ENCODE measurements around the gene FA2H.
"Not testable (repeated sequence)": the region's sequence is repeated elsewhere in the genome, so short reads cannot be mapped to it uniquely, and the experiment has no call there.

FA2H gene, protein sequence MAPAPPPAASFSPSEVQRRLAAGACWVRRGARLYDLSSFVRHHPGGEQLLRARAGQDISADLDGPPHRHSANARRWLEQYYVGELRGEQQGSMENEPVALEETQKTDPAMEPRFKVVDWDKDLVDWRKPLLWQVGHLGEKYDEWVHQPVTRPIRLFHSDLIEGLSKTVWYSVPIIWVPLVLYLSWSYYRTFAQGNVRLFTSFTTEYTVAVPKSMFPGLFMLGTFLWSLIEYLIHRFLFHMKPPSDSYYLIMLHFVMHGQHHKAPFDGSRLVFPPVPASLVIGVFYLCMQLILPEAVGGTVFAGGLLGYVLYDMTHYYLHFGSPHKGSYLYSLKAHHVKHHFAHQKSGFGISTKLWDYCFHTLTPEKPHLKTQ

GRCh38 chr16:74774223-74775139 lies at the start of gene FA2H:
TSS of gene FA2H (minus strand) at chr16:74774820. CDS start at chr16:74774755, 65 bp downstream.
- DNase-seq: peak; percentile 79

DNA sequence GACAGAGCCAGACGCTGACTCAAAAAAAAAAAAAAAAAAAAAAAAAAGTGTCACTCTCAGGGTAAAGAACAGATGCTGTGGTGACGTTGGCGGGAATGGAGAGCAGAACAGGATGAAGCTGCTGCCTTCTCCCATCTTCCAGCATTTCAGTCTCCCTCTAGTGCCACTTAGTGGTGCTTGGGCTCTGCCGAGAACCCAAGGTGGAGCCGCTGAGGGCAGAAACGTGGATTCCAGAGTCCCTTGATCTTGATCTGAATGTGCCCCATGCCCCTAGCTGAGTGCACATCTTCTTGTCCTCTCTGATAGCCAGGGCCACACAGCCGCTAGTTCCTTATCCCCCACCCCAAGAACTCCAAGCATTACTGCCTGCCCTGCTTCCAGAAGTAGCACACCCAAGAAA lies 43.2 kb upstream of the FA2H start:
- DNase-seq: no peak

DNA sequence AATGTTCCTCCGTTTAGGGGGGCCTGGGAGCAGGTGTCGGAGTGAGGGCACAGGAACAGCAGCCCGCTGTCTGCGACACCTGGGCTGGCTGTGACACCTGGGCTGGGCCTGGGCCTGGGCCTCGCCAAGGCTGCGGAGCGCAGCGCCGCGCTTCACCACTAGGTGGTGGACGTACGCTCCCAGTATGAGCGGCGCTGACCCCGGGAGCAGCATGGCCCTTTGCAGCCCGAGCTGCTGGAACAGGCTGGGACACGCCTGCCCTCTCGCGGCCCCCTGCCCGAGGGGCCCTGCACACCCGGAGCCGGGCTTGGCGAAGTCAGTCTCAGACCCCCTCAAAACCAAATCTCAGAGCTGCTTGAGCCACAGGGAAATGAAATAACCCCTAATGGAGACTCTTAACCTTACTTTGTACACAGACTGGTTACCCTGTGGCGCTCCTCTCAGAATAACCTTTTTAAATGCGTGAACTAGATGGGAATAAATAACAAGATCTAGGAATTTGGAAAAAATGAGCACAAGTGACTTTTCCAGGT lies 38.6 kb upstream of the FA2H start:
- peak; percentile 83 for DNase-seq

DNA sequence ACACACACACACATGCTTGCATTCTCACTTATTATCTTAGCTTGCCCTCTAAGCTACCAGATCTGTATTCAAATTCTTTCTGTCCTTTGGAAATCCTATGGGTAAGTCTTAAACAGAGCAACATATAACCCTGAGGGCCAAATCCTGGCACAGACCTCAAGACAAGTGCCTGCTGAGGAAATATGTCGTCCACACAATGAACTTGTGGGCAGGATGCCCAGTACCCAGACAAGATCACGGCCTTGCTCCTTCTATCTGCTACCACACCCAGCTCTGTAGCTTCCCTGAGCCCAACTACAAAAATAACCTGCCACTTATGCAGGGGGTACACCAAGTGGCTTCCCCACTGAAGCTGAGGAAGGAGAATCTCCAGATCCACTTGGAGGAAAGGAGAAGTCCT lies 37.3 kb upstream of the FA2H start:
- DNase-seq: no peak

DNA sequence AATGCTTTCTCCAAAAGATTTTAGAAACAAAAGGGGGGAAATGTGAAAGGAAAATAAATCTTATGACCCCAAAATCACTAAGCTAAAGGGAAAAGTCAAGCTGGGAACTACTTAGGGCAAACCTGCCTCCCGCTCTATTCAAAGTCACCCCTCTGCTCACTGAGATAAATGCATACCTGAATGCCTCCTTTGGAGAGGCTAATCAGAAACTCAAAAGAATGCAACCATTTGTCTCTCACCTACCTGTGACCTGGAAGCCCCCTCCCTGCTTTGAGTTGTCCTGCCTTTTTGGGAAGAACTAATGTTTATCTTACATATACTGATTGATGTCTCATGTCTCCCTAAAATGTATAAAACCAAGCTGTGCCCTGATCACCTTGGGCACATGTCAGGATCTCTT lies 36.6 kb upstream of the FA2H start:
- DNase-seq: not testable (repeated sequence)

GRCh38 chr16:74807052-74807646 lies 32.5 kb upstream of the FA2H start:
- DNase-seq: no peak

DNA sequence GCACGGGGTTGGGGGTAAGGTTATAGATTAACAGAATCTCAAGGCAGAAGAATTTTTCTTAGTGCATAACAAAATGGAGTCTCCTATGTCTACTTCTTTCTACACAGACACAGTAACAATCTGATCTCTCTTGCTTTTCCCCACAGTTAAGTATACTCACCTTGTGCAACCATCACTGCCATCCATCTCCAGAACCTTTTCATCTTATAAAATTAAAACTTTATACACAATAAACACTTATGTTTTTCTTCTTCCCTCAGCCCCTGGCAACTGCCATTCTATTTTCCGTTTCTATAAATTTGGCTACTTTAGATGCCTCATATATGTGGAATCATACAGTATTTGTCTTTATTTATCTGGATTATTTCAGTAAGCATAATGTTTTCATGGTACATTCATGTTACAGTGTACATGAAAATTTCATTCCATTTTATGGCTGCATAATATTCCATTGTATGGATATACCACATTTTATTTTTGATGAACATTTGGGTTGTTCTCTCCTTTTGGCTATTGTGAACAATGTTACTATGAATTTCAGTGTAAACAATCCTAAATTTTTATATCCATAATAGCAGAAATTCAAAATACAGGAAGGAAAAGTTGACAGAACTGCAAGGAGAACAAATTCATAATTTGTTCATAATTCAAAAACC lies 25.7 kb upstream of the FA2H start:
- no peak for DNase-seq

- no peak for DNase-seq
Observed at GRCh38 chr16:74797414-74797813, 22.8 kb upstream of the FA2H start.

DNA sequence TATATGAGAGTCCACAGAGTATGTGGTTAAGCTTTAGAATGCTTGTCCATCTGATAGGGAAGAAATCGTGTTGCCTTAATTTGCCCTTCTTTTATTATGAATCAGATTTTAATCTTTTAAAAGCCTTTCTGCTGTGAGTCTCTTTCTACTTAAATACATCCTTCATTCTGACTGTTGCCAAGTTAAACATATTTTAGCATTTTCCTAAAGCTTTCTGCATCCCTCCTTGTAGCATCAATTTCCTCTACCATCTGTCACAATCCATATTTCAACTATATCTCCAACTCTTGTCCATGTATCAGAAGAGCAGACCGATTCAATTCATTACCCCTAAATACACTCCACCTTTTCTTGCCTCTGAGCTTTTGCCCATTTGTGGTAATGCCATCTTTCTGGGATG lies 20.5 kb upstream of the FA2H start:
- no peak for DNase-seq

DNA sequence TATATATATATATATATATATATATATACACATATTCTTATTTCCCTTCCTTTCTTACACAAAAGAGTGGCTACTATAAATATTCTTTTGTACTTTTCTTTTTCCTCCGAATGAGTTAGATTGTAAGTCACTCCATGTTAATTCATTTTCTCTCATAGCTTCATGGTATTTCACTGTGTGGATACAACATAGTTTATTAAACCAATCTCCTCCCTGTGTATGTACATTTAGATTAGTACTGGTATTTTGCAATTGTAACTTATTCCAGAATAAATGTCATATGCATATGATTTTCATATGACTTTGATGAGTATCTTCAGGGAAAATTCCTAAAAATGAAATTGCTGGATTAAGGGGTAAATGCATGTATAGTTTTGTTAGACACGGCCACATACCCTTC lies 20.0 kb upstream of the FA2H start:
- DNase-seq: no peak

- no peak for DNase-seq
Observed at GRCh38 chr16:74793571-74793970, 19.0 kb upstream of the FA2H start.

DNA sequence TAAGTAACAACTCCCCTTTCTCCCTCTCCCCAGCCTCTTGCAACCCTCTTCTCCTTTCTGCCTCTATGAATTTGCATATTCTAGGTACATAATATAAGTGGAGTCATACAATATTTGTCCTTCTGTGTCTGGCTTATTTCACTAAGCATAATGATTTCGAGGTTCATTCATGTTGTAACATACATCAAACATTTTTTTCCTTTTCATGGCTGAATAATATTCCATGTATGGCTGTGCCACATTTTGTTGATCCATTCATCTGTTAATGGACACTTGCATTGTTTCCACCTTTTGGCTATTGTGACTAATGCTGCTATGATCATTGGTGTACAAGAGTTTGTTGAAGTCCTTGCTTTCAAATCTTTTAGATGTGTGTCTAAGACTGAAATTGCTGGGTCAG lies 17.6 kb upstream of the FA2H start:
- no peak for DNase-seq

DNA sequence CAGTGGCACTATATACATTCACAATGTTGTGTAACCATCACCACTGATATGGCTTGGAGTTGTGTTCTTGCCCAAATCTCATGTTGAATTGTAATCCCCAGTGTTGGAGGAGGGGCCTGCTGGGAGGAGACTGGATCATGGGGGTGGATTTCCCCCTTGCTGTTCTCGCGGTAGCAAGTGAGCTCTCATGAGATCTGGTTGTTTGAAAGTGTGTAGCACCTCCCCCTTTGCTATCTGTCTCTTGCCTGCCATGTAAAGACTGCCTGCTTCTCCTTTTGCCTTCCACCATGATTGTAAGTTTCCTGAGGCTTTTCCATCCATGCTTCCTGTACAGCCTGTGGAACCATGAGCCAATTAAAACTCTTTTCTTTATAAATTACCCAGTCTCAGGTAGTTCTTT lies 17.1 kb upstream of the FA2H start:
- DNase-seq: not testable (repeated sequence)

DNA sequence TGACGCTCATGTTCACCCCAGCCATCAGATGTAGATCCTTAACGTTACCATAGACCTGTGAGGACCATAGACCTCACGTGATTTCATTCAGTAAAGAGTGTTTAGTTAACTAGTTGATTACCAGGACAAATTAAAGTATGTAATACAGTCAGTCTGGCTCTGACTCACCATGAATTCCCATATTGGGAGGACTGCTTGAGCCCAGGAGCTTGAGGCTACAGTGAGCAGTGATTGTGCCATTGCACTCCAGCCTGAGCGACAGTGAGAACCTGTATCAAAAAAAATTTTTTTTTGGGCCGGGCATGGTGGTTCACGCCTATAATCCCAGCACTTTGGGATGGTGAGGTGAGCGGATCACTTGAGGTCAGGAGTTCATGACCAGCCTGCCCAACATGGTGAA lies 13.5 kb upstream of the FA2H start:
- no peak for DNase-seq

DNA sequence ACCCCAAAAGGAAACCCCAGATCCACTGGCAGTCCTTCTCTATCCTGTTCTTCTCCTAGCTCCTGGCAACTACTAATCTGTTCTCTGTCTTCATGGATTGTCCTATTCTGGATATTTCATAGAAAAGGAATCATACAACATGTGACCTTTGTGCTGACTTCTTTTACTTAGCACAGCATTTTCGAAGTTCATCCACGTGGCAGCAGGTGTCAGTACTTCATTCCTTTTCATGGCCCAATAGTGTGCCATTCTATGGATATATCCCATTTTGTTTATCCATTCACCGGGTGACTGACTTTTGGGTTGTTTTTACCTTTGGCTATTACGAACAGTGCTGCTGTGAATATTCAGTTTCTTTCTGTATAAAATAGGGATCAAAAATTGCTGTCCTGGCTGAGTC lies 10.4 kb upstream of the FA2H start:
- no peak for DNase-seq

GRCh38 chr16:74778646-74779045 lies 4.0 kb upstream of the FA2H start:
- no peak for DNase-seq

DNA sequence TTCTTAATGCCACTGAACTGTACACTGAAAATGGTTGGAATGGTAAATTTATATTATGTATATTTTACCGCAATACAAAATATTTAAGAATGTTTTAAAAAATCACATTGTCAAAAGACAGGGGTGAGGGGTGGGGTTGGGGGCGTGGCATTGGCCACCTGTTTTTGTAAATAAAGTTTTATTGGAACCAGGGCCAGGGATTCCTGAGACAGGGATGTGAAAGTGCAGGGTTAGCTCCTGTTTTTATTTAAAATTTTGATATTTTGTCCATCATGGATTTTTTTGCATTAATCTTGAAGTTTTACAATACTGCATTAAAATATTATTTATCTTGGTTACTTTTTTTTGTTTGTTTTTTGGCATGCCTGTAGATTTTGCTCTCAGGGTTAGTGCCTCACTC lies 2.3 kb upstream of the FA2H start:
- no peak for DNase-seq

- no peak for DNase-seq
Observed at GRCh38 chr16:74775255-74775654, 635 bp upstream of the FA2H start.

DNA sequence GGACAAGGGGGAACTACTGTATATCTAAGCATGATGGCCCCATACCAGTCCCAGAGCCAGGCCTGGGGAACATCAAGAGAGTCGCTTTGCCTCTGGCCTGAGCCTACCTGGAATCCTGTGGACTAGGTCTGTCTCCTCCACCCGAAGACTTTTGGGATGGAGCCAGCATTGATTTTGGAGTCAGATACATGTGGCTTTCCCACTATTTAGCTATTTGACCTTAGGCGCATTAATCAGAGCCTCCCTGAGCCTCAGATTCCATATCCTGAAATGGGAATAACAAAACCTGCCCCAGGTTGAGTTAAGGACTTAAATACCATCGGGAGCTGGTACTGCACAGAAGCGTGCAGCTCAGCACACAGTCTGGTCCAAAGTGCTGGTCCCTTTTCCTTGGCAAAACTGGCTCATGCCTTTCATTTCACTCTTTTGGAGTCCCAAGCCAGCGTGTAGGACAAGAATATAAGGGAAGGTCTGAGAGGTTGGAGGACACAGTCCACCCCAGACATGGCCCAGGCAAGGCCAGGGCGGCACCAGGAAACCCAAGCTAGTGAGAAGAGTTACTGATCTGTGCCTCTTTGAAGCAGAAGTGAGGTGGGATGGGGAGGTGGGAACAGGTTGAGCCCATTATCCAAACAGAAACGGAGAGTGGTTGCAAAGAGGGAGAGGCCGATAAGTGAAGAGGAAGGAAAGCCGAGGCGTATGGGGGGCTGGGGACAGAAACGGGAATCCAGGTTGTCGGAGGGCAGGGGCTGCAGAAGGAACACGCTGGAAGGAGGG lies 986 bp downstream of the FA2H start:
- DNase-seq: no peak

- DNase-seq: no peak
Observed at GRCh38 chr16:74771656-74772315, 2.8 kb downstream of the FA2H start.

DNA sequence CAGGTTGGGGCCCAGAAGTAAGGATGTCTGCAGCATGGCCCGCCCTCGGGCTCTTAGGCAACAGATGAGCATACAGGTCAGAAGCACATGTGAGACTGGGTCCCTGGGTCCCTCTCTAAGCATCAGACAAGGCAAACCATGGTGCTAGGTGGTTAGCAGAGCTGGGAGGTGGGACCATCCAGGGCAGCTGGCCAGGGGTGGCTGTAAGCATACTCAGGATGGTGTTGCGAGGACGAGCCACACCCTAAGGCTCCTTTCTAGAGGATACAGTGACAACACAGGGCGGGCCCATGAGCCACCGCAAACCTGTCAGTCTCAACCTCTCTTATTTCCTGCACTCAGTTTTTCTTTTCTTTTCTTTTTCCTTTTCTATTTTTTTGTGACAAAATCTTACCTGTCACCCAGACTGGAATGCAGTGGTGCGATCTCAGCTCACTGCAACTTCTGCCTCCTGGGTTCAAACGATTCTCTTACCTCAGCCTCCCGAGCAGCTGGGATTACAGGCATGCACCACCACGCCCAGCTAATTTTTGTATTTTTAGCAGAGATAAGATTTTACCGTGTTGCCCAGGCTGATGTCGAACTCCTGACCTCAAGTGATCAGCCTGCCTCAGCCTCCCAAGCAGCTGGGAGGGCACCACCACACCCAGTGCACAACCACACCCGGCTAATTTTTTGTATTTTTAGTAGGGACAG lies 3.6 kb downstream of the FA2H start:
- no peak for DNase-seq

Data from retina (tissue), 1 donor.